ENCODE results near the gene CD27.
"Not testable (repeated sequence)": the region's sequence is repeated elsewhere in the genome, so short reads cannot be mapped to it uniquely, and the experiment has no call there.

CD27 gene

DNA sequence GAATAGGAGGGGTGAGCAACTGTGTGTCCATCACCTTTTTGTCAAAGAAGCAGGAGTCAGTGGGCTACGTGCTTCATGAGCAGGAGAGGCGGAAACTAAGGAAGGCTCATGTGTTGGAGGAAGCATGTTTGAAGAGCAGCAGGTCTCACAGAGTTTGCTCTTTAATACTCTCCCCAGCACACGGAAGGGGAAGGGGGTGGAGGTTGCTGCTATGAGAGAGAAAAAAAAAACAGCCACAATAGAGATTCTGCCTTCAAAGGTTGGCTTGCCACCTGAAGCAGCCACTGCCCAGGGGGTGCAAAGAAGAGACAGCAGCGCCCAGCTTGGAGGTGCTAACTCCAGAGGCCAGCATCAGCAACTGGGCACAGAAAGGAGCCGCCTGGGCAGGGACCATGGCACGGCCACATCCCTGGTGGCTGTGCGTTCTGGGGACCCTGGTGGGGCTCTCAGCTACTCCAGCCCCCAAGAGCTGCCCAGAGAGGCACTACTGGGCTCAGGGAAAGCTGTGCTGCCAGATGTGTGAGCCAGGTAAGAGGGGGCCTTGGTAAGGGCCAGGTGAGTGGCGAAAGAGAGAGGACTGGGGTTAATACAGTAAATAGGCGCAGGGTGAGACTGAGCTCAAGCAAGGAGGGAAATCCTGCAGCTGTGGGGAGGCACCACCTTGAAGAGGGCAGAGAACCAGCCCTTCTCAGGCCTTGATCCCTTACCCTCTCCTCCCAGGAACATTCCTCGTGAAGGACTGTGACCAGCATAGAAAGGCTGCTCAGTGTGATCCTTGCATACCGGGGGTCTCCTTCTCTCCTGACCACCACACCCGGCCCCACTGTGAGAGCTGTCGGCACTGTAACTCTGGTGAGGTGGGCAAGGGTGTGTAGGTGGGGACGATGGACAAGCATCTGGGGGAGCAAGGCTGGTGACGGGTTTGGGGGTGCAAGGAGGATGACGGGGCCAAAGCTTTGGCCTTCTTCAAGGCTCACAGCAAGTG, at the start of gene CD27:
Gene CD27 (plus strand): TSS at position 252 of the 985 bp plus-strand sequence. CDS start 141 bp downstream, at position 393.
- DNase-seq: no peak

DNA sequence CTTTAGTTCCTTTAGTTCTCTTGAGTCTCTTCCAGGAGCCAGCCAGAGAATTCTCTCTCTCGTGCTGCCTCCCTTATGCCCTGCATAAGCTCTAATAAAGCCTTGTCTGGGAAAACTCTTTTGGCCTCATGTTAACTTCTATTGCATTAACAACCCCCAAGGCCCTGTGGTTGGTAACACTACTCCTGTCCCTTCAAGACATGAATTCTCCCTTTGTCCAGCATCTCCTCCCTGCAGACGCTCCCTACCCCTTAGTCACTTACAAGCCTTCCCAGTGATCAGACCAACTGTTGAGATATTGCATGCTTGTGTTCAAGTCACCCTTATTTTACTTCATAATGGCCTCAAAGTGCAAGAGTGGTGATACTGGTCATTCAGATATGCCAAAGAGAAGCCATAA, 48.7 kb upstream of the CD27 start:
- DNase-seq: no peak

DNA sequence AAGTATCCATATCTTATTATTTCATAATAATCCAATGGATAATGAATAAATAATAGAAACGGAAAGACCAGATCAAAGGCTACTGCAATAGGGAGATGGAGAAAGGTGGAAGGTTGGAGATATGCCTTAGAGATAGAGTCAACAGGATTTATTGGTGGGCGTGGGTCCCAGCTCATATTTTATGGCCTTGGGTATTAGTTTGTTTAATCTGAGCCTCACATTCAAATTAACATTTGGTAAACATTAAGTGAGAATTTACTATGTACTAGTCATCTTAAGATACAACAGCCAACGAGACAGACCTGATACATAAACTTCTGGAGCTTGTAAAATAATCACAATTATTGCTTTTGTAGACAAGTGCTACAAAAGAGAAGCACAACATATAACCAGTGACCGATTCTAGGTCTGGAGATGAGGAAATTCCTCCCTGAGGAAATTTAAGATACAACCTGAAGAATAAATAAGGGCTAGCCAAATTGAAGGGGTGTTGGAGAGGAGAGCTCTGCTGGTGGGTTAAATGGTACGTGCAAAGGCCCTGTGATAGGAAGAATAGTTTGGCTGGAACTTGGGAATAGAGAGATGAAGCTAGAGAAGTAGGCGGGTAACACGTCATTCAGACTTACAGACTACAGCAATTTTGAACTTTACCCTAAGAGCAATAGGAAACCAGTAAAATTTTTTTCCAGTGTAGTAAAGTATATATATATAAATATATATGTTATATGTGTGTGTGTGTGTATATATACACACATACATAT, 44.7 kb upstream of the CD27 start:
- DNase-seq: no peak

DNA sequence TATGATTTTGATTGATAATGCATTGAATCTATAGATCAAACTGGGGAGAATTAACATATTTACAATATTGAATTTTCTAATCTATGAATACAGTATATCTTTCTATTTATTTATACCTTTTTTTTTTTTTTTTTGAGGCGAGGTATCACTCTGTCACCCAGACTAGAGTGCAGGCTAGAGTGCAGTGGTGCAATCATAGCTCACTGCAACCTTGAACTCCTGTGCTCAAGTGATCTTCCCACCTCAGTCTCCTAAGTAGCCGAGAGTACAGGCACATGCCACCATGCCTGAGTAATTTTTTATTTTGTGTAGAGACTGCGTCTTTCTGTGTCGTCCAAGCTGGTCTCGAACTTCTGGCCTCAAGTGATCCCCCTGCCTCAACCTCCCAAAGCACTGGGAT, 40.4 kb upstream of the CD27 start:
- no peak for DNase-seq

DNA sequence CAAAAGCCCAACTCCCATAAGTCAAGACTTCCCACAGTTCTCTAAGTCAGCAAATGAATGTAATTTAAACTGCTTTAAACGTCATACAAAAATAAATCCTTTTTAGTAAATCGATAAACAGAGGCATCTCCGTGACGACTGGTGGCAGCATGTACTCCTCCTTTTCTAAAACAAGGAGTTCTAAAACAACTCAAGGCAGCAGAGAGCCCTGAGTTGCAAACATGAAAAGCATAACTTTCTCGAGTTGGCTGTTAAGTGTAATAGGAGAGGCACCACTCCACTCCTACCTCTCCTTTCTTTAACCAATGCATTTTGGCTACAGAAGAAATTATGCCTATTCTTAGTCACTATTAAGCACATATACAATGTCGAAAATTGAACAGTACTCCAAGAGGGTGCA, 38.8 kb upstream of the CD27 start:
- DNase-seq: no peak

DNA sequence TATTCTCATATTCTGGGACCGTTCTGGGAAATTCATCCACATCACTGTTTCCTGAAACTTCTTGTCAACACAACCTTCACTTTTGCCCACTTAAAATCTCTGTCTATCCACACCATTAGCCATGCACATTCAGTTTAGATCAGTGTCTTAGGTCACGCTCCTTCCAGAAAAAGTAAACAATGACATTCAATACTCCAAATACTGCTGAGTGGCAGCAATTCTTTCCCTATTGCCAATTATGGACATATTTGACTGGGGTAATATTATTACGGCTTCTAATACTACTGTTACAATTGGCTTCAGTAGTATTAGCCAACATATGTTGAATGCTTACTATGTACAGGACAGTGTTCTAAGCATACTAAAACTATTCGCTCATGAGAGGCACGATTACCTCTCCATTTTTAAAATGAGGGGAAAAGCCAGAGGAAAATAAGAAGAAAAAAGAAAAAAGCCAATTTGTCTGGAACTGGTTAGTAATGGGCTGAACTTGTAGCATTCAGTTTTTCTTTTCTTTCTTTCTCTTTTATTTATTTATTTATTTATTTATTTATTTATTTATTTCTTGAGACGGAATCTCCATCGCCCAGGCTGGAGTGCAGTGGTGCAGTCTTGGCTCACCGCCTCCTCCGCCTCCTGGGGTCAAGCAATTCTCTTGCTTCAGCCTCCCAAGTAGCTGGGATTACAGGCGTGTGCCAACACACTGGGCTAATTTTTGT, 37.4 kb upstream of the CD27 start:
- no peak for DNase-seq

DNA sequence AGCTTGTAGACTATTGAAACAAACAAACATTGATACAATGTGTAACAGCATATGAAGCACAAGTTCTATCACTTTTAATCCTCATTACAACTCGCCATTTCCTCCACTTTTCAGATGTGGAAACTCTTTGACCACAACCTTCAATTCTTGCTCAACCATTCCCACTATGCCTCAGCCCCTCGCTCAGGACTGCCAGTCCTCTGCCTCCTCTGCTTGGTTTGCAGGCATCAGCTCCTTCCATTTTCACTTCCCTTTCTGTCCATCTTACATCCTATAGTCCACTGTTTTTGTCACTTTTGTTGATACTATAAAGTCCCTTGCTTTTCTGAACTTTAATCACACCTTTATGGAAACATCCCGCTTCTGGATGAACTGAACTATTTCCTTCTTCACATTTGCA, 28.2 kb upstream of the CD27 start:
- DNase-seq: peak in 4 of 56 donors; percentile 7 to 21 (median 12)

DNA sequence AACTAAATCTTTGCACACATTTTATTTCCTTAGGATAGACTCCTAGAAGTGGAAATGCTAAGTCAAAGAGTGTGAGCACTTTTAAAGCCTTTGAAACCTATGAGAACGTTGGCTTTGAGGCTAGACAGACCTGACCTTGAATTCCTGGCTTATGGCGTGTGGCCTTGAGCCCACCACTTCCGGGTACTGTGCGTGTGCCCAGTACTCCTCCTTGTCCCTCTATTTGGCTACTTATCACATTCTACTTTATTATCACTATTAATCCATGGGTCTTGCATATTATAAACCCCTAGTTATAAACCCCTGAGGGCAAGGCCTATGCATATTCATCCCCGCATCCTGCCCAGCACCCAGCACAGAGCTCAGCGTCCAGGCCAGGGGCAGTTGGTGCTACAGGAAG, 26.0 kb upstream of the CD27 start:
- no peak for DNase-seq

DNA sequence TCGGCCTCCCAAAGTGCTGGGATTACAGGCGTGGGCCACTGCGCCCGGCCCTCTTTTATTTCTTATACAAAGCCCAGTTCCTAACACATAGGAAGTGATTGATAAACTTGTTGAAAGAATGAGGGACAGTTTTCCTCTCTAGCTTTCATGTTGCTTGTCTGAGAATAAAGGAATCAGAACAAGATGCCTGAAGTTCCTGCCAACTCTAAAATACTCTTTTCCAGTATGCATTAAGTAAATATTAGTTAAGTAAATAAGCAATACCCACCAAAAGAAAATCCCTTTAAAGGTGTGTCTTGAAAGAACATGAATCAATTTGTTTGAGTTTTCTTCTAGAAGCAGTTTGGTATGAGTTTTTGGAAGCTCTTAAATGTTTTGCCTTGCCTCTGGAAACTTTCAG, 24.4 kb upstream of the CD27 start:
- no peak for DNase-seq

DNA sequence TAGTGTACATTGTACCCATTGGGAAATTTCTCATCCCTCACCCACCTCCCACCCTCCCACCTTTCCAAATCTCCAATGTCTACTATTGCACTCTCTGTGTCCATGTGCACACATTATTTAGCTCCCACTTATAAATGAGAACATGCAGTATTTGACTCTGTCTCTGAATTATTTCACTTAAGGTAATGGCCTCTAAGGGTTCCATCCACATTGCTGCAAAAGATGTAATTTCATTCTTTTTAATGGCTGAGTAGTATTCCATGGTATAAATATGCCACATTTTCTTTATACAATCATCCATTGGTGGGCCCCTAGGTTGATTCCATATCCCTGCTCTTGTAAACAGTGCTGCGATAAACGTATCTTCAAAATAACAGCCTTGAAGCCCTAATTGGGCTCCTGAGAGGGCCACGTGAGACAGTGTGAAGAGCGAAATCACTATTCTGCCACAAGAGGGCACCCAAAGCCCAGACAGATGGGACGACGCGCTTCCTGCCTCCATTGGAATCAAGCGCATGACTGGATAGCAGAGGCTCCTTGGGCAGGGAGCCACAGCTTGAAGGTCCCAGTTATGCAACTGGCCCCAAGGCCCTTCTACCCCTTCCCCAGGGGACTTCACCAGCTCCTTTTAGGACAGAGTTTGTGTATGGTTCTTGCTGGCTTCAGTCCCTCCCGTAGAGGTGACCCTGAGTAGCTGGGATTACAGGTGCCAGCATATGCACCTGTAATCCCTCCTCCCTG, 21.3 kb upstream of the CD27 start:
- DNase-seq: peak in 51 of 56 donors; percentile 20 to 86 (median 56)

DNA sequence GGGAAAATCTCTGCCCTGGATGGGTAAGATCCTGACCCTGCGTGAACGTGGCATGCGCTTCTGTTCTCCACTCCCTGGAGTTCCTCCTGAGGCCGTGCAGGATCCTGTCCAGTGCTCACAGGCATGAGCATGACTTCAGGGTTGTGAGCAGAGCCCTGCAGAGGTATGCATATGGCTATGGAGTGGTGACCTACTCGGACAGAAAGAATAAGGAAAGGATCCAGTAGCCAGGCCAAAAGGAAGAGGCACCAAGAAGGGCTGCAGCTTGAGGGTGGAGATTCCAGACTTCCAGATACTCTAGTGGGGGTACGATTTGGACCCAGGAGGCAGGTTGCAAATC, 20.8 kb upstream of the CD27 start:
- DNase-seq: no peak

DNA sequence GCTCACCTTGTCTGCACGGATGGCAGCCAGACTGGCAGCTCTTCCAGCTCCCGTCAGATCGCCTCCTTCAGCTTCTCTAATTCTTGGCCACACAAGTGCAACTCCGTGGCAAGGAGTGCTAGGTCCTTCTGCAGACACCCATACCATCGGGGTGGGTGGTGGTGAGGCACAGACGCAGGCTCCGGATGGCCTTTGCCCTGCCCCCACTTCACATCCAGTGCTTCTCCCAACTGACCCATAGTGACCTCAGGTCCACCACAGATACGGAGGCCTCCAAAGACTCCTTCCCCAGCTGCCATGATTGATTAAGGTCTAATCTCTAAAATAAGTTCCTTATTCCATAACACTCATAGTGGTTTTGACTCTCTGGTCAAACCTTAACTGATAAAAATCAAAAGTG, 19.9 kb upstream of the CD27 start:
- DNase-seq: no peak

DNA sequence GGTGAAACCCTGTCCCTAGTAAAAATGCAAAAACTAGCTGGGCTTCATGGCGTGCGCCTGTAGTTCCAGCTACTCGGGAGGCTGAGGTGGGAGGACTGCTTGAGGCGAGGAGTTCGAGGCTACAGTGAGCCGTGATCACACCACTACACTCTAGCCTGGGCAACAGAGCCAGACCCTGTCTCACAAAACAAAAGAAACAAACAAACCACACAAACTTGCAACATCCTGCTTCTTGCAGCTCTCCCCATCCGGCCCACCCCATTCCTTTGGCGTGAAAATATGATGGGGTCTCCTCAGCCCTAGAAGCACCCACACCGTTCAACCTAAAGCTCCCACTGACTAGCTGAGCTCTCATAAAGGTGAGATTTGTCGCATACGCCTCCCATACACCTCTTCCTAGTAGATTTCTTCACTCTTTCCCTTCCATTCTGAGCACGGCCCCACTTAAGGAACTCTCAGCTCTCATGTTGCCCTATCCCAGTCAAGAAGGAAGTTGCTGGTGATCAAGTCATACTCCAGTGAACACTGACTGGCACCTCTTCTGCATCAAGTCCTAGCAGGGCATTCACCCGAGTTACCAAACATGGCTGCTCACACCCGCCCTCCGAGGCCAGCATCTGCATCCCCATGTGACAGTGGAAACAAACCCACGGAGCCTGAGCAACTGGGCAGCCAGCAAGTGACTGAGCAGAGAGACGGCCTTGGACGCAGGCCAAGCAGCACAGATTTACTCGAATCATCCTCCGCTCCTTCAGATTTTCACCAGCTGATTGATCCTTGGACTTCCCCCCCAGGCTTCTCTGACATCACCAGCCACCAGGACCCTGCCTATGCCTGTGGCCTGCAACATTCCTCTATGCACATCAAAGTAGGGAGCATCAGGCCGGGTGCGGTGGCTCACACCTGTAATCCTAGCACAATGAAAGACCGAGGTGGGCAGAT, 18.9 kb upstream of the CD27 start:
- DNase-seq: peak in 29 of 56 donors; percentile 9 to 71 (median 26)

DNA sequence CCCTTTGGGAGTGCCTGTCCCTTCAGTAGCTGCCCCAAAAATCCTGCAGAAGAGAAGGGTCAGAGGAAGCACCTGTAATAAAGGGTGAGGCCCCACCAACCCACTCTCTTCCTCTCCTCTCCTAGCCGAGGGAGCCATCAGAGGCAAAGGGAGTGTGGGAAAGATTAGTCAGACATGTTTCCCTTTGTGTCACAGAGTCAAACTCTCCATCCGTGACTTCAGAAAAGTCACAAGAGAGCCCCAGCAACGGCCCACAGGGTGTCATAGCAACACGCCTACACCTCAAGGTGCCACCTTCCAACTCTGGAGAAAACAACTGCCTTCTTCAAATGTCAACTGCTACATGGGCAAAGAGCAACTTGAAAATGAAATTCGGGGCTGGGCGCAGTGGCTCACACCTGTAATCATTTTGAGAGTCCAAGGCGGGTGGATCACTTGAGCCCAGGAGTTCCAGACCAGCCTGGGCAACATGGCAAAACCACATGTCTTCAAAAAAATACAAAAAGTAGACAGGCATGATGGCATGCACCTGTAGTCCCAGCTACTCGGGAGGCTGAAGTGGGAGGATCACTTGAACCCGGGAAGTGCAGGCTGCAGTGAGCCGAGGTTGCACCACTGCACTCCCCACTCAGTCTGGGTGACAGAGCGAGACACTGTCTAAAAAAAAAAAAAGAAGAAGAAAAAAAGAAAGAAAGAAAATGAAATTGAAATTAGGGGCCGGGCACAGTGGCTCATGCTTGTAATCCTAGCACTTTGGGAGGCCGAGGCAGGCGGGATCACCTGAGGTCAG, 17.7 kb upstream of the CD27 start:
- peak in 2 of 56 donors; percentile 15 to 24 for DNase-seq

DNA sequence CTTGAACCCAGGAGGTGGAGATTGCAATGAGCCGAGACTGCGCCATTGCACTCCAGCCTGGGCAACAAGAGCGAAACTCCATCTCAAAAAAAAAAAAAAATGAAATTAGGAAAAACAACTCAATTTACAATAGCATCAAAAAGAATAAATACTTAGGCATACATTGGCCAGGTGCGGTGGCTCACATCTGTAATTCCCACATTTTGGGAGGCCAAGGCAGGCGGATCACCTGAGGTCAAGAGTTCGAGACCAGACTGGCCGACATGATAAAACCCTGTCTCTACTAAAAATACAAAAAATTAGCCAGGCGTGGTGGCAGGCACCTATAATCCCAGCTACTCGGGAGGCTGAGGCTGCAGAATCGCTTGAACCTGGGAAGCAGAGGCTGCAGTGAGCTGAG, 17.0 kb upstream of the CD27 start:
- not testable (repeated sequence) for DNase-seq

DNA sequence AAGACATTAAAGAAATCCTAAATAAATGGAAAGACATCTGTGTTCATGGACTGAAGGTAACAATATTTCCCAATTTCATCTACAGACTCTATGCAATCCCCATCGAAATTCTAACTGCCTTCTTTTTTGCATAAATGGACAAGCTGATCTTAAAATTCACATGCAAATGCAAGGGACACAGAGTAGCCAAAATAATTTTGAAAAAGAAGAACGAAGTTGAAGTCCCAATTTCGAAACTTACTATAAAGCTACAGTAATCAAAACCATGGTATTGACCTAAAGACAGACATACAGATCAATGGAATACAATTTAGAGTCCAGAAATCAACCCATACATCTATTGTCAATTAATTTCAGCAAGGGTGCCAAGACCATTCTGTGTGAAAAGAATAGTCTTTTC, 16.4 kb upstream of the CD27 start:
- no peak for DNase-seq

DNA sequence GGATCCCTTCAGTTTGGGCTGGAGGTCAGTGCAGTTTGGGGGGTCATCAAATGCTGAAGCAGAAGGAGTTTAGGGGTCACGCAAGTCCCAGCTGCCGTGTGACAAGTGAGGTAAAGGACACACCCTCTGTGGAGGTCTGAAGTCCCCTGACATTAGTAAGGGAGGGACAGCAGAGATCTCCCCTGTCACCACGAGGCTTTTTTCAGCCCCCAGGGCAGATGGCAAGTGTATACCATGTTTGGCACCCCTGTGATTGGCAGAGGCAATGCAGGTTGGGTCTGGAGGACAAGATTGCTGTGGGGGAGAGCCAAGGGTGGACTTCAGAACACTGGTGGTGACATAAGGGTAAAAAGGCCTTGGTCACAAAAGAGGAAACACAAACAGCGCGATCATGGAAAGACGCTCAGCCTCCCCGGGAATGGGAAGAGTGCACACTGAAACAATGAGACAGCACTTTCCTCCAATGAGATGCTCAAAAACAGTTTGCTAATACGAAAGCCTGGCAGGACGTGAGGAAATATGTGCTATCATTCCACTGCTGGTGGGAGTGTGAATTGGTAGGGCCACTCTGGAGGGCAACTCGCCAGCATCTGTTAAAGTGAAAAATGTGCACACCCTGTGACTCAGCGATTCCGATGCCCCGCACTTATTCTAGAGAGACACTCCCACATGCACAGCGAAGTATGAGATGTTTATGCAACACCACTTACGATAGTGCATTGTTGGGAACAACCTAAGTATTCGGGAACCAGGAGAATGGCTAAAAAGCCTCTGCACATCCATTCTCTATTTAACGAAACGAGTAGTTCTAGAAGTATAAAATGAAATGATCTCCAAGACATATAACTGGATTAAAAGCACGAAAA, 14.4 kb upstream of the CD27 start:
- peak in 35 of 56 donors; percentile 8 to 75 (median 32) for DNase-seq

DNA sequence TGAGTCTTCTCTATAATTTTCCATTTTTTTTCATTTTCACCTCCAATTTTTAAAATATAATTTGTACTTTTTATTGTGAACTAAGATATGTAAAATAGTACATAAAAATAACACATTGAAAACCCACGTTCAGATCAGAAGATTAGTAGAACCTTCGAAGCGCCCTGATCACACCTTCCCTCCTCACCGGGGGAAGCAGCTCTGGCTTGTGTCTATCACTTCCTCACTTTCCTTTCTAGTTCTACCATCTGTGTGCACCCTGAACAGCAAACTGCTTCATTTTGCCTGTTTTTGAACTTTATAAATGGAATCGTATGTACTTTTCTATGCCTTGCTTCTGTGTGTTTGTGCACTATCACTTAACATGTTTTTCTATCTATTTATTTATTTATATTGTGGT, 11.8 kb upstream of the CD27 start:
- no peak for DNase-seq

Data from amygdala (tissue), 56 donors.